Activated CD8-positive, alpha-beta memory T cell treated with anti-CD3 and anti-CD28 coated beads, Interleukin-2, amount 50 U/mL, for 1 hour (primary cell): ENCODE data around the gene SMPD3.

ENCODE experiments used
- DNase-seq: peaks from one replicate; pipeline ENCODE4 v3.0.0-alpha.2; 2020; ENCODE audit errors: extremely low read depth

The SMPD3 gene

GRCh38 chr16:68370581-68371275 is 77.6 kb downstream of the SMPD3 start:
- DNase-seq: no peak

GRCh38 chr16:68369697-68370580 is 78.4 kb downstream of the SMPD3 start:
- no peak for DNase-seq

GRCh38 chr16:68369168-68369567 is 79.1 kb downstream of the SMPD3 start:
- DNase-seq: no peak

- no peak for DNase-seq
These were observed 79.9 kb downstream of the SMPD3 start for GRCh38 chr16:68368301-68368888.

GRCh38 chr16:68367891-68368290 is 80.4 kb downstream of the SMPD3 start:
- no peak for DNase-seq

- DNase-seq: no peak
These were observed 80.9 kb downstream of the SMPD3 start for GRCh38 chr16:68367440-68367839.

GRCh38 chr16:68367030-68367429 is 81.3 kb downstream of the SMPD3 start:
- no peak for DNase-seq

- DNase-seq: no peak
These were observed 82.2 kb downstream of the SMPD3 start for GRCh38 chr16:68366062-68366461.

GRCh38 chr16:68365167-68365817 is 83.0 kb downstream of the SMPD3 start:
- no peak for DNase-seq

- no peak for DNase-seq
These were observed 83.7 kb downstream of the SMPD3 start for GRCh38 chr16:68364561-68364998.

GRCh38 chr16:68363658-68364521 is 84.4 kb downstream of the SMPD3 start:
- no peak for DNase-seq

GRCh38 chr16:68362947-68363657 is 85.2 kb downstream of the SMPD3 start:
- DNase-seq: no peak

- no peak for DNase-seq
These were observed 85.9 kb downstream of the SMPD3 start for GRCh38 chr16:68362262-68362913.

GRCh38 chr16:68361485-68361884 is 86.8 kb downstream of the SMPD3 start:
- DNase-seq: no peak

GRCh38 chr16:68360956-68361355 is 87.4 kb downstream of the SMPD3 start:
- no peak for DNase-seq

- no peak for DNase-seq
These were observed 87.8 kb downstream of the SMPD3 start for GRCh38 chr16:68360547-68360946.

GRCh38 chr16:68359398-68360191 is 88.7 kb downstream of the SMPD3 start:
- no peak for DNase-seq

- no peak for DNase-seq
These were observed 89.4 kb downstream of the SMPD3 start for GRCh38 chr16:68358951-68359350.

- DNase-seq: no peak
These were observed 90.4 kb downstream of the SMPD3 start for GRCh38 chr16:68357923-68358322.
